CD4-positive, alpha-beta T cell treated with Interleukin-4 for 1 hour (primary cell): ENCODE measurements around the gene COPS2.
"Not testable (repeated sequence)": the region's sequence is repeated elsewhere in the genome, so short reads cannot be mapped to it uniquely, and the experiment has no call there.

Experiments
- DNase-seq, 2 donors: peaks; one replicate each; pipeline ENCODE4 v3.0.0-alpha.2; 2020 to 2022

COPS2 gene

DNA sequence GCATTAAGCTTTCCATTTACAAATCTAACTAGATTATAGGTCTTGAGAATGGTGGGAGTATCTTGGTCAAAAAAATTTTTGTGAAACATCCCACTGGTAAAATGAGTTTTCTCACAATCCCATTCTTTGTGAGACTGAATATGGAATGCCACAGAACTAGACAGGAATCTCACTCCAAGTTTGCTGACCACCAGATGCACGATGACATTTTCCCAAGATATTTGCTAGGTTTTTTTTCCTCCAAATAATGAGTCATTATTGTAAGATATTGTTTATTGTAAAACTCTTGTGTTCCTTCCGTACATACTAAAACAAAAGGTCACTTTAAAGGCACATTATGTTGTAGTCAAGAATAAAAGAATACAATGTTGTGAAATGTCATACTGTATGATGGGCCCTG, 53.9 kb downstream of the COPS2 start:
- no peak for DNase-seq

DNA sequence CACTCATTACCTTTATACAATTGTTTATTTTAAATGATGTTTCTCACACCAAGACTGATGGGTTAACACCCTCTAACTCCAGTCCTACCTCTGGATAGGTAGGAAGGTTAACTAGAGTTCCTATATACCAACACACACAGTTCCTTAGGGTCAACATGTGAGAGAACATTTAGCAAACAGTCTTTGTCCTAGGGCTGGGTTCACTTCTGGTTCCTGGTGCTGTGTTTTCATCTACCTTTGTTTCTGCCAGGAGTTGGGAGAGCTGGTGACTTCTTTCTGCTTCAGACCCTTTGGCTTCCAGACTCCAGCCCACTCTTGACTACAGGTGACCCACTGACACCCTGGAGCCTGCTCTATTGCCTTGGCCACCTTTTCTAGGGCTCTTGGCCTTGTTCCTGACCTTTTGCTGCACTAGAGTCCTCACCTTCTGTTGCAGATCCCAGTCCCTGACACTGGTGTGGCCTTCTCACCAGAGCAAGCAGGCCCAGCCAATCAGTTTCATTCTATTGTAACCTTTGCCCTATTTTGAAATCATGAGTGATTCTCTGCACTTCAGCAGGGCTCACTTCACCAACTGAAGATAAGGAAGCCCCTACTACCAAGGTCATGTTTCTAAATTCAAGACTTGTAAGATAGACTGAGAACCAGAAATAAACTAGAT, 59.2 kb downstream of the COPS2 start:
- no peak for DNase-seq

DNA sequence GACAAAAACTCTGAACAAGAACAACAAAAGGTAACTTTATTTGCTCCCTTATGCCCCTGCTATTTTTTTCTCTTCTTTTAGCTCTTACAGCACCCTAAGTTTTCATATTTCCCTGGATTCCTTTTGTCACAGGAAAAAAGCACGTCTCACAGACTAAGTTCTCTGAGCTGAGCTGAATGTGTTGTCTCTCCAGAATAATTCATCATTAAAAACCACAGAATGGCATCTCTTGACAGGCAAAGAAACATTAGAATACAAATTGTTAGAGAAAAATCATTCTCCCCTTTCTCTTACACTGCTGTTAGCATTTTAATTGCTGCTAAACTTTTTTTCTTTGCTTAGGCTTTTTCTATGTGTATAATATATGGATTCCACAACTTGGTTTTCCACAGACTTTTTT, 60.5 kb downstream of the COPS2 start:
- no peak for DNase-seq

DNA sequence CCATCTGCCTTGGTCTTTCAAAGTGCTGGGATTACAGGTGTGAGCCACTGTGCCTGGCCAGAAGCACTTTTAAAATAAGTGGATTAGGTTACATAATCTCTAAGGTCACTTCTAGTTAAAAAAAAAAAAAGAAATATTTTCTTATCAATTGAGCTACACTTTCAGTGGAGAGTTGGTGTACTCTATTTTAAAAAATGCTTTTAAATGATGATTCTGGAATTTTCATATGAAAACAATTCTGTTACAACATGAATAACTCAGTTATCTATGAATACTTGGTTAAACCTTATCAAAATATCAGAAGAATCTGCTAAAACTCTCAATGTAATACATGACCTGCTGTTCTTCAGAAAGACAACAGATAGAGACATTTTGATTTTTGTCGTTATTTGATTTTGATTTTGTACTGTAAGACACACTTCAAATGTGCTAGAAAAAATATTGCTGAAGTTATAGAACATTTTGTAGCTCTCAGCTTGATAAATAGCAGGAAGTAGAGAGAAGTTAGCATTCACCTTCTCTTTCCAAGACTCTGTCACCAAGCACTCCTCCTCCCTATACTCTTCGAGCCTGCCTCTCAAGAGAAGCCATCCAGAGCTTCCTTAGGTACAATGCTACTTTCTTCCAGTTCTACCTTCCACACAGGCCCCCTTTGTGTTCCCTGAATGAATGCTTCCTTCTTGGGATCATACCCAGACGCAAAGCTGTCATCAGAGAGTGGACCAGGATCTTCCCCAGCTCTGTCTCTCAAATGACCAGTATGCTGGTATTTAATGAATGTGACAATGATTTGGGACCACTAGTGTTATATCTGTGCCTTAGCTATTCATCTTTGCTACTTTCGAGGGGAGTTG, 61.9 kb downstream of the COPS2 start:
- no peak for DNase-seq

DNA sequence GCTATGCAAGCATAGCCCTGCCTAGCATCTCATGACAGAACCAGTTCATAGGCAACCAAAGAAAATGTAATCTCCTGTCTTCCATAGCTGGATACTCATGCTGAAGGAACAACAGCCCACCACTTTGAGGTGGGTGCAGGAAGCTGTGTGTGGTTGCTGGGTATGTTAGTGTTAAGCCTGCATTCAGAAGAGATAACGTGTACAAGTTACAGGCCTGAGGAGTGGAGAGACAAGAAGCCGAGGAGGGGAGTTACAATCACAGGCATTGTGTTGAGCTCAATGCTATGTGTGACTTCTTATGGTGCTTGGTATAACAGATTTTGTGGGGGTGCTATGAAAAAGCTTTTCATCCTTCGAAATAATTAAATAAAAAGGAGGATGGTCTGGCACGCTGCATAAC, 66.4 kb downstream of the COPS2 start:
- no peak for DNase-seq

DNA sequence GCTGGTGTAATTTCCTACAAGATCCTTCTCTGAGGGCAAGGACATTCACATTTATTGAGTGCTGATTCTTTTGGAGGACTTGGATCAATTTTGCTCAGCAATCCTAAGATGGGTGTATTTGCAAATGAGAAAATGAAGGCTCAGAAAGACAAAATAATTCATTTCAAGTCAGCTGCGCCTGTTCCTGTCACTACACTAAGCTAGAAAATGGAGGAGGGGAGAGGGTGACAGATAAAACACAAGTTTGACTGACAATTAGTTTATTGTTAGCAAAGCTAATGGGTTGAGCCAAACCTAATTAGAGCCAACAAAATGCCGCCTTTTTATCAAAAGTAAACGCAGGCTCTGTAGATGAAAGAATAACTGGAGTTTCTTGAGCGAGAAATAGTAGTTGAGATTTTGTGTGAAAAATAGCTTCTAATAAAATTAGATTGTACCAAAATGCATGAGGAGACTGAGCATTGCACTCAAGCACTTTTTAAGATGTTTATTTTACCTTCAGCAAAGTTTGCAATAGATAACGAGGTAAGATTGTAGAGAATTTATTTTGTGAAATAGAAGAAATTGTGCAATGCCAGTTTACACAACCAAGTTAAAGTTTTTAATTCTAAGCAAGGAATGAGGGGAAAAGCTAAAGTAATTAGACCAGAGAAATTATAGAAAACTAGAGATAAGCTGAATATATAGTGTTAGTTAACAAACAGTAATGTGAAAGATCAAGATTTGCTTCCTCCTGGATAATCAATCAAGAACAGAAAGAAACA, 69.5 kb downstream of the COPS2 start:
- DNase-seq = no peak

DNA sequence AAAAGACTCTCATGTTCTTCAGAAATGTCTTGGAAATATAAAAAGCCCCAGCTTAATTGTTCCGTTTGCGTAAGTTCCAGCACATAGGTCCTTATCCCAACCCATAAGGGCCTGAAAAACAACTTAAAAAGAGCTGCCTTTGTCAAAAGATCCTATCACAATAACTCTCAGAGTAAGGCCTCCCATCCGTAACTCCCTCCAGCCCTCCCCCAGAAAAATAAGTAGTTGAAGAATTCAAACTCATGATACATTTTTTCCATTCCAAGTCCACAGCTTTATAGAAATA, 71.2 kb downstream of the COPS2 start:
- DNase-seq = no peak

DNA sequence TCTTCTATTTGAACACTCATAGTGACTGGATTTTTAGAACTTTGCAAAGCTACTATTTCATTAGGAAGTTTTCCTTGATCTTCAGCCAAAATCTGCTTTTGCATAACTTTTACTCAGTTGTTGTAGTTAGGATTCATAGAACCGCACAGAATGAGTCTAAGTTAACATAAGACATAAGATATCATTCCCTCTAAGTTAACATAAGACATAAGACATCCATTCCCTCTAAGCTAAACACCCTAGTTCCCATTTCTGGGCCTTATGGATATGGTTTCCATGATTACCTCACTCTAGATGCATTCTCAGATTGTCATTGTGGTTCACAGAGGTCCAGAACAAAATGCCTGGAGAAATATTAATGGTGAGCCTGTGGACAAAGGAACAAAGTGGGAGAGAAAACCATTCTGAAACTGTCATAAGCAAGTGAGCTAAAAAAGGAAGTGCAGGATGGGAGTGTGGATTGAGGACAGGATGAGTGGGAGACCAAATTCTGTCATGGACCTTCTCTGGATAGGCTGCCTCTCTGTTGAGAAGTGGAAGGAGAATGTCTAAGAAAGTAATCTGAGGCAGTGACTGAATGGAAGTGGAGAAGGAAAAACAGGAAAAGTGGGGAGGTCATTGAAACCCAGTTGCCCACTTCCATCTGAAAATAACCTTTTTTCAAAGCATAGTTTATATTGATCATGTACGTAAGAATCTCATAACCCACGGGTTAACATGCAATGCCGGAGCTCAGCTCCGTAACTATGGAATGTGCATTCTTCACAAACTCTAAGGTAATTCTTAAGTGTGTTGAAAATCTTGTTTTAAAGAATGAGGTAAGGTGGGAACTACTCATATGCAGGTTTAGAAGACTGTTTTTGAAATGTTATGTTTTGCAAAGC, 71.8 kb downstream of the COPS2 start:
- no peak for DNase-seq

DNA sequence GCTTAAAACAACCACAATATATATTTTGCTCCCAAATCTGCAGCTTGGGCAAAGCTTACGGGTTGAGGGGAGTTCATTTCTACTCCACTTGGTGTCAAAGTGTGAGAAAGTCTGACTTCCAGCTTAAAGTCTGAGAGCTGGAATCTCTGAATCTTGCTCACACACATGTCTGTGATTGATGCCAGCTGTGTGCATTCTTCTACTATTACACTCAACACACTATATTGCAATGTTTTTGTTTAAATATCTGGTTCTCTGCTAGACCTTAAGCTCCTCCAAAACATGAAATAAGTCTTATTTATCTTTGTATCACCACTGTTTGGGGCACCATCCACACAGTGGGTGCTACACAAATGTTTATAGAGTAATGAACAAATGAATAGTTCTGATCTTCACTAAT, 72.4 kb downstream of the COPS2 start:
- DNase-seq = no peak

DNA sequence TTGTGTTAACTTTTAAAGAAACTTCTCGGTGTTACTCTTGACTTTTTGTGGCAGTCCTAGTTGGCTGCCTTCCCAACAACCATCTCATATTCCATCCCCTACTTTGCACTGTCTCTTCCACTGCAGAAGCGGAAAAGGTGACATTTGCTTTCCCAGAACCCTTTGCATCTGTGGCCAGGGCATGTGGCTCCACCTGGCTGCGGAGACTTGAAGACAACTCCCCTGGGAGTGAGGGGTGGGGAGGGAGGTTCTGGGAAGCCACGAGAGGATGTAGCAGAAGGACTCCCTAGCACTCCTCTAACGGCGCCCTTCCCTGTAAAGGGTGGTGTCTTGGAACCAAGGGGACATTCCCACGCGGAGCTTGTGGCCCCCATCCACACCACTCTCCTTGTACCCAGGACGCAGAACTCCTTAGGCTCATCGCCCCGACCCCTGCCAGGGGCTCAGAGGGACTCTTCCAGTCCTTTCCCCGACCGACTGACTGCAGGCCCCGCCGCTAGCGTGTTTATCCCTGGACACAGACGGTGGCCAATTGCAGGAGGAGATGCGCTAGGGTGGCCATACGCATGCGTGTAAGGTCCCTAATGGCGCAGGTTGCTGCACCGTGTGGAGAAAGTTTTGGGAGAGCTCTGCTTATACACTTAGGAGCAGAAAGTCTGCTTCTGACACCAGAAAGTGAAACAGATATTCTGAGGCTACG, 75.9 kb downstream of the COPS2 start:
- no peak for DNase-seq

DNA sequence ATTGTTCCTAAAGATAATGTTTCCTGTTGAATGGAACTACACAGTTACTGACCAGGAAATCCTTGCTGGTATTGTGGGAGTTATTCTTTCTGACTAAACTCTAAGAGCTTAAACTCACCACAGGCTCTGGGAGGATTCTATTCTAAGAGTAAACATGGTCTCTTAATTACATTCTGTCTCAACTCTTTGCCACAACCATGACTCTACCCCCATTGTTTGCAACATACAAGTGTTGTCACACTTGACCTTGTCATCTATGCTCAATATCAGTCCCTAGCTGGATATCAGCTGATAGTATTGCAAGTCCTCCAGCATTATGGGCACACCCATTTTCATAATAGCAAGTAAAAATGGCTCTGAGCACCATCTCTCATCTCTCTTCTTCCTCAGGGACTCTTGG, 79.5 kb downstream of the COPS2 start:
- no peak for DNase-seq

DNA sequence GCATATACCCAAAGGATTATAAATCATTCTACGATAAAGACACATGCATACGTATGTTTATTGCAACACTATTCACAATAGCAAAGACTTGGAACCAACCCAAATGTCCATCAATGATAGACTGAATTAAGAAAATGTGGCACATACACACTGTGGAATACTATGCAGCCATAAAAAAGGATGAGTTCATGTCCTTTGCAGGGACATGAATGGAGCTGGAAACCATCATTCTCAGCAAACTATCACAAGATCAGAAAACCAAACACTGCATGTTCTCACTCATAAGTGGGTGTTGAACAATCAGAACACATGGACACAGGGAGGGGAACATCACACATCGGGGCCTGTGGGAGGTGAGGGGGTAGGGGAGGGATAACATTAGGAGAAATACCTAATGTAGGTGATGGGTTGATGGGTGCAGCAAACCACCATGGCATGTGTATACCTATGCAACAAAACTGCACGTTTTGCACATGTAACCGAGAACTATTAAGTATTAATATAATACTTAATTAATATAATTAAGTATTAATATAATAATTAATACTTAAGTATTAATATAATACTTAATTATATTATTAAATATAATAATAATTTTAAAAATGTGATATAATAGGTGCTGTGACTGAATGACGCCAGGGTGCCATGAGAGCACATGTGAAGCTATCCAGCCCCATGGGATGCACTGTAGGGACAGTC, 80.7 kb downstream of the COPS2 start:
- DNase-seq = not testable (repeated sequence)
